Measurements from ENCODE around the gene PRUNE2. TPM values are rescaled to one million over a fixed set of nuclear protein-coding genes. Genes with fewer than 3 reads are reported as not detected.

Gene PRUNE2
- total and polyA plus RNA-seq, 2 of the 8 experiments (the other 6 are each of a cell fraction or from before 2014, with no cell fraction given) = 5.5 to 13.3 TPM

- no peak overlapping the region for H3K27ac ChIP-seq (ENCODE audit: low read depth, low read length)
- POLR2A ChIA-PET (ENCODE audit: partially characterized antibody) = no interaction called here
- H2BK120ac ChIP-seq (replicated peaks; ENCODE audit: low read depth, low read length) = no peak overlapping the region
These were observed 302.4 kb downstream of the PRUNE2 start for GRCh38 chr9:76603448-76603895.

More at GRCh38 chr9:76603448-76603895, 302.4 kb downstream of the PRUNE2 start:
- H3K56ac ChIP-seq (replicated peaks; ENCODE audit: insufficient read length, low read depth, low read length) = no peak overlapping the region
- no peak overlapping the region for H3K9ac ChIP-seq (replicated peaks in 1 of 4; ENCODE audit: extremely low read depth in 1 of 4, low read depth in 3 of 4, low read length in 3 of 4)
- no peak overlapping the region for H3K4me3 ChIP-seq (ENCODE audit: extremely low read depth in 1 of 4, insufficient read depth in 2 of 4, low read depth in 3 of 4, low read length in 4 of 4)
- no peaks in the 10 kb centered on the region; a peak in 1 of 7 replicates for H3K4me1 ChIP-seq (replicated peaks in 1 of 4; ENCODE audit: control insufficient read depth in 3 of 4, insufficient read depth in 4 of 4, low read length in 3 of 4)
- no peak overlapping the region for H4K91ac ChIP-seq (replicated peaks; ENCODE audit: insufficient read length, low read length)
- H2AK5ac ChIP-seq (ENCODE audit: low read depth, low read length) = no peak overlapping the region
- no peak overlapping the region for H2BK5ac ChIP-seq (ENCODE audit: low read depth, low read length)
- TF ChIP-seq BACH1 (IDR thresholded peaks at IDR 0.05; ENCODE audit: low read length) = no peak
- TF ChIP-seq SAP30 (IDR thresholded peaks at IDR 0.05; ENCODE audit: insufficient read depth, insufficient replicate concordance, low read length) = no peak
- no peak for TF ChIP-seq POU5F1 (IDR thresholded peaks at IDR 0.05; ENCODE audit: low read depth, low read length)
- TF ChIP-seq POLR2A (IDR thresholded peaks at IDR 0.05; ENCODE audit: control extremely low read depth in 1 of 2, low read depth in 2 of 2, low read length in 2 of 2) = no peak
- no peak for TF ChIP-seq SIX5 (IDR thresholded peaks at IDR 0.05; ENCODE audit: low read depth, low read length)
- no peak for TF ChIP-seq KDM4A (IDR thresholded peaks at IDR 0.05; ENCODE audit: low read depth, low read length, severe bottlenecking)
- no peak for TF ChIP-seq POLR2AphosphoS5 (IDR thresholded peaks at IDR 0.05; ENCODE audit: low read depth, low read length)
- TF ChIP-seq TAF7 (optimal IDR thresholded peaks at IDR 0.05; ENCODE audit: borderline replicate concordance, low read depth, low read length) = no peak
- TF ChIP-seq ZNF274 (IDR thresholded peaks at IDR 0.05; ENCODE audit: borderline replicate concordance, extremely low read depth, low read length) = no peak
- no peak for TF ChIP-seq TAF1 (IDR thresholded peaks at IDR 0.05; ENCODE audit: low read depth, low read length)
- no peak for TF ChIP-seq YY1 (IDR thresholded peaks at IDR 0.05; ENCODE audit: low read depth, low read length)
- no peak overlapping the region for H2BK15ac ChIP-seq (ENCODE audit: low read length)
- no peaks in the 10 kb centered on the region for H4K20me1 ChIP-seq (replicated peaks in 1 of 2; ENCODE audit: control insufficient read depth in 1 of 2, insufficient read depth in 2 of 2, low read length in 2 of 2)
- DNase-seq (ENCODE audit: low read depth in 1 of 2, low spot score in 2 of 2) = no peak
- CTCF ChIA-PET (ENCODE audit: partially characterized antibody) = interaction anchor here (0.8 to 1.5 kb wide), 2 partner anchors 55 to 145 kb away, joined by 4 read pairs; partner anchors contain the start of gene GCNT1
- H3K4me2 ChIP-seq (ENCODE audit: insufficient read depth in 1 of 2, low read depth in 2 of 2, low read length in 2 of 2) = no peak overlapping the region
- FAIRE-seq = no peak
- H2BK20ac ChIP-seq (ENCODE audit: low read length) = no peak overlapping the region
- H3K79me2 ChIP-seq (ENCODE audit: control insufficient read depth in 1 of 2, insufficient read depth in 2 of 2, low read length in 2 of 2) = no peaks in the 10 kb centered on the region
- no peaks in the 10 kb centered on the region for H3K79me1 ChIP-seq (ENCODE audit: low read depth, low read length)
- no peak overlapping the region for H3K14ac ChIP-seq (ENCODE audit: insufficient read length)
- H3K18ac ChIP-seq (ENCODE audit: extremely low read depth, low read length) = no peak overlapping the region
- no peak overlapping the region for H2BK12ac ChIP-seq (ENCODE audit: low read depth, low read length)
- no peaks in the 10 kb centered on the region for H3K9me3 ChIP-seq (ENCODE audit: insufficient read depth in 2 of 2, low read depth in 1 of 2, low read length in 1 of 2)
- no peak overlapping the region for H2AFZ ChIP-seq (ENCODE audit: low read length)
- no peak overlapping the region for H3K4ac ChIP-seq (replicated peaks; ENCODE audit: insufficient read length, low read depth, low read length)
- H3K23me2 ChIP-seq (ENCODE audit: low read depth, low read length) = no peaks in the 10 kb centered on the region
- H3K27me3 ChIP-seq (replicated peaks in 1 of 4; ENCODE audit: control insufficient read depth in 3 of 4, extremely low read depth in 1 of 4, insufficient read depth in 3 of 4, low read length in 3 of 4) = no peaks in the 10 kb centered on the region
- peaks cover 0 to 3% (median 0%) of the 10 kb centered on the region in 4 experiments; a peak in 1 of 8 replicates for H3K36me3 ChIP-seq (ENCODE audit: control insufficient read depth in 2 of 4, insufficient read depth in 4 of 4, low read length in 3 of 4)
- no peak overlapping the region for H4K8ac ChIP-seq (ENCODE audit: extremely low read depth, insufficient read depth, low read length)
- no peak overlapping the region for H3K23ac ChIP-seq (ENCODE audit: insufficient read length)
- no peak overlapping the region for H4K5ac ChIP-seq (ENCODE audit: insufficient read length, low read depth, low read length)

Measured in H1 (cell line).